A549 (cell line): ENCODE measurements around the gene ETFDH.

Source experiments
- BHLHE40 ChIP-seq: IDR thresholded peaks from 2 replicates; pipeline ENCODE4 v1.6.1; 2012; ENCODE audit warnings: low read depth, low read length, inconsistent platforms
- CBX2 ChIP-seq: fragments of 200-600 bp; sonication (generic); IDR thresholded peaks from 2 replicates; pipeline ENCODE4 v1.6.1; 2016; ENCODE audit warnings: low read depth, mild to moderate bottlenecking, borderline replicate concordance
- CBX8 ChIP-seq: fragments of 200-600 bp; sonication (generic); IDR thresholded peaks from 2 replicates; pipeline ENCODE4 v1.6.1; 2016
- EHMT2 ChIP-seq: fragments of 200-600 bp; sonication (generic); IDR thresholded peaks from 2 replicates; pipeline ENCODE4 v1.6.1; 2016; ENCODE audit warnings: antibody characterized with exemption, low read depth, mild to moderate bottlenecking, moderate library complexity
- ELK1 ChIP-seq: fragments of 150-350 bp; IDR thresholded peaks from 2 replicates; pipeline ENCODE4 v1.6.1; 2014; ENCODE audit warnings: low read depth, mild to moderate bottlenecking, low read length
- EP300 ChIP-seq, 2 experiments: fragments of >200 bp; sonication (Bioruptor Twin); formaldehyde crosslinking; IDR thresholded peaks; 2 replicates in 1 of 2; 3 replicates in 1 of 2; pipeline ENCODE4 v1.6.1; 2016 to 2017
- JUNB ChIP-seq: fragments of >200 bp; sonication (Bioruptor Twin); formaldehyde crosslinking; IDR thresholded peaks from 2 replicates; pipeline ENCODE4 v1.6.1; 2016
- KDM1A ChIP-seq: fragments of 200-600 bp; sonication (generic); IDR thresholded peaks from 2 replicates; pipeline ENCODE4 v1.6.1; 2016; ENCODE audit warnings: low read depth, mild to moderate bottlenecking
- NFE2L2 ChIP-seq: fragments of 150-350 bp; conservative IDR thresholded peaks from 2 replicates; pipeline ENCODE4 v1.6.1; 2014; ENCODE audit warnings: low read length
- POLR2A ChIP-seq: IDR thresholded peaks from 2 replicates; pipeline ENCODE4 v1.6.1; 2012; ENCODE audit warnings: mild to moderate bottlenecking, low read length
- TF ChIP-seq, protein P1 (sequence below): fragments of >200 bp; sonication (Bioruptor Twin); formaldehyde crosslinking; IDR thresholded peaks from 3 replicates; pipeline ENCODE4 v1.5.1; 2016
- TF ChIP-seq, protein P2 (sequence below): fragments of 250-450 bp; sonication (Bioruptor Pico); IDR thresholded peaks from 2 replicates; pipeline ENCODE4 v1.5.0; 2021; ENCODE audit warnings: mild to moderate bottlenecking, moderate library complexity, borderline replicate concordance
- TF ChIP-seq, protein P3 (sequence below): fragments of 450-650 bp; IDR thresholded peaks from 2 replicates; pipeline ENCODE4 v1.6.1; 2014; ENCODE audit warnings: antibody characterized with exemption

- TF ChIP-seq, protein P1, sequence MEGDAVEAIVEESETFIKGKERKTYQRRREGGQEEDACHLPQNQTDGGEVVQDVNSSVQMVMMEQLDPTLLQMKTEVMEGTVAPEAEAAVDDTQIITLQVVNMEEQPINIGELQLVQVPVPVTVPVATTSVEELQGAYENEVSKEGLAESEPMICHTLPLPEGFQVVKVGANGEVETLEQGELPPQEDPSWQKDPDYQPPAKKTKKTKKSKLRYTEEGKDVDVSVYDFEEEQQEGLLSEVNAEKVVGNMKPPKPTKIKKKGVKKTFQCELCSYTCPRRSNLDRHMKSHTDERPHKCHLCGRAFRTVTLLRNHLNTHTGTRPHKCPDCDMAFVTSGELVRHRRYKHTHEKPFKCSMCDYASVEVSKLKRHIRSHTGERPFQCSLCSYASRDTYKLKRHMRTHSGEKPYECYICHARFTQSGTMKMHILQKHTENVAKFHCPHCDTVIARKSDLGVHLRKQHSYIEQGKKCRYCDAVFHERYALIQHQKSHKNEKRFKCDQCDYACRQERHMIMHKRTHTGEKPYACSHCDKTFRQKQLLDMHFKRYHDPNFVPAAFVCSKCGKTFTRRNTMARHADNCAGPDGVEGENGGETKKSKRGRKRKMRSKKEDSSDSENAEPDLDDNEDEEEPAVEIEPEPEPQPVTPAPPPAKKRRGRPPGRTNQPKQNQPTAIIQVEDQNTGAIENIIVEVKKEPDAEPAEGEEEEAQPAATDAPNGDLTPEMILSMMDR: no peak
- TF ChIP-seq EP300 (IDR thresholded peaks at IDR 0.05) (no peak), KDM1A (no peak), POLR2A (no peak), ELK1 (no peak), NFE2L2 (no peak), EHMT2 (no peak), JUNB (no peak), CBX2 (no peak), BHLHE40 (no peak), CBX8 (no peak)
- TF ChIP-seq, protein P2, sequence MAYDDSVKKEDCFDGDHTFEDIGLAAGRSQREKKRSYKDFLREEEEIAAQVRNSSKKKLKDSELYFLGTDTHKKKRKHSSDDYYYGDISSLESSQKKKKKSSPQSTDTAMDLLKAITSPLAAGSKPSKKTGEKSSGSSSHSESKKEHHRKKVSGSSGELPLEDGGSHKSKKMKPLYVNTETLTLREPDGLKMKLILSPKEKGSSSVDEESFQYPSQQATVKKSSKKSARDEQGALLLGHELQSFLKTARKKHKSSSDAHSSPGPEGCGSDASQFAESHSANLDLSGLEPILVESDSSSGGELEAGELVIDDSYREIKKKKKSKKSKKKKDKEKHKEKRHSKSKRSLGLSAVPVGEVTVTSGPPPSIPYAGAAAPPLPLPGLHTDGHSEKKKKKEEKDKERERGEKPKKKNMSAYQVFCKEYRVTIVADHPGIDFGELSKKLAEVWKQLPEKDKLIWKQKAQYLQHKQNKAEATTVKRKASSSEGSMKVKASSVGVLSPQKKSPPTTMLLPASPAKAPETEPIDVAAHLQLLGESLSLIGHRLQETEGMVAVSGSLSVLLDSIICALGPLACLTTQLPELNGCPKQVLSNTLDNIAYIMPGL (CRISPR knock-in tag): no peak
- TF ChIP-seq, protein P3, sequence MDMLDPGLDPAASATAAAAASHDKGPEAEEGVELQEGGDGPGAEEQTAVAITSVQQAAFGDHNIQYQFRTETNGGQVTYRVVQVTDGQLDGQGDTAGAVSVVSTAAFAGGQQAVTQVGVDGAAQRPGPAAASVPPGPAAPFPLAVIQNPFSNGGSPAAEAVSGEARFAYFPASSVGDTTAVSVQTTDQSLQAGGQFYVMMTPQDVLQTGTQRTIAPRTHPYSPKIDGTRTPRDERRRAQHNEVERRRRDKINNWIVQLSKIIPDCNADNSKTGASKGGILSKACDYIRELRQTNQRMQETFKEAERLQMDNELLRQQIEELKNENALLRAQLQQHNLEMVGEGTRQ: no peak
Observed at GRCh38 chr4:158673633-158674032, 1.5 kb downstream of the ETFDH start.
